ENCODE measurements around the gene OR52N1.

The OR52N1 gene

GRCh38 chr11:5791165-5791564, at the start of gene OR52N1:
TSS of gene OR52N1 (minus strand) at chr11:5791265. CDS start at chr11:5788816, 2,449 bp downstream.
- DNase-seq (ENCODE audit: low spot score): no peak

GRCh38 chr11:5837695-5838094, 46.6 kb upstream of the OR52N1 start:
- DNase-seq (ENCODE audit: low spot score): no peak

DNA sequence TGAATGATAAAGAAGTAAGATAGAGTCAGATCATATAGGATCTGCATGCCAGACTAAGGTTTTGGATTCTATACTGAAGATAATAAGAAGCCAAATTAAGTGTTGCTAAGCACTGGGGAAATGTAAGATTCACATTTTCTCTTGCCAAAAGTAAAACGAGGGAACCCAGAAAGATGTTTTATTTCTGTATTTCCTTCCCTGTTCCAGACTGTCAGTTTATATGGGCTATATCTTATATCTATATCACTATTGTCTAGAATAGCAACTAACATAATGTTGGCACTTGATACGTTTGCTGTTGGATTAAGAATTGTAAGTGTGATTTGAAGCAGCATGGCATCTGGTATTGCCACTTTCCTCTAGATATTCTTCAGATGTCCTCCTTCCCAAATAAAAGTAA, 42.4 kb upstream of the OR52N1 start:
- DNase-seq (ENCODE audit: low spot score): no peak

DNA sequence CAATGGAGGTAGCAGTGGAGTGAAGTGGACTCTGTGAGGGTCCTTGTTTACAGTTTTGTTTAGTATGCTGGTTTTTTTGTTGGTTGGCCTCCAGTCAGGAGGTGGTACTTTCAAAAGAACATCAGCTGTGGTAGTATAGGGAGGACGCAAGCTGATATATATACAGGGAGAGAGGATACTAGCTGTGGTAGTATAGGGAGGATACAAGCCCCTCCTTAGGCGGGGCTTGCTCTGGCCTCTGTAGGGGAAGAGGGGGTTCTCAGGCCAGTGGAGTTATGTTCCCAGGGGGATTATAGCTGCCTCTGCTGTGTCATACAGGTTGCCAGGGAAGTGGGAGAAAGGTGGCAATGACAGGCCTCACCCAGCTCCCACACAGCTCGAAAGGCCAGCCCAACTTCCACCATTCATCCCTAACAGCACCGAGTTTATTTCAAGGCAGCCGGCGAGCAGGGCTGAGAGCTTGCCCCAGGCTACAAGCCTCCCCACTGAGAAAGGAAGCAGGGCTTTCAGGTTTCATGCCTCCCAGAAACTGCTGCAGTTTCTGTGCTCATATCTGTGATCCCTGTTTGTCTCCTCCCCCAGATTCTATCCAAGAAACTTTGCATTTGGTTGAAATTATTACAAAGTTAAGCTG, 40.2 kb upstream of the OR52N1 start:
- DNase-seq (ENCODE audit: low spot score): no peak

DNA sequence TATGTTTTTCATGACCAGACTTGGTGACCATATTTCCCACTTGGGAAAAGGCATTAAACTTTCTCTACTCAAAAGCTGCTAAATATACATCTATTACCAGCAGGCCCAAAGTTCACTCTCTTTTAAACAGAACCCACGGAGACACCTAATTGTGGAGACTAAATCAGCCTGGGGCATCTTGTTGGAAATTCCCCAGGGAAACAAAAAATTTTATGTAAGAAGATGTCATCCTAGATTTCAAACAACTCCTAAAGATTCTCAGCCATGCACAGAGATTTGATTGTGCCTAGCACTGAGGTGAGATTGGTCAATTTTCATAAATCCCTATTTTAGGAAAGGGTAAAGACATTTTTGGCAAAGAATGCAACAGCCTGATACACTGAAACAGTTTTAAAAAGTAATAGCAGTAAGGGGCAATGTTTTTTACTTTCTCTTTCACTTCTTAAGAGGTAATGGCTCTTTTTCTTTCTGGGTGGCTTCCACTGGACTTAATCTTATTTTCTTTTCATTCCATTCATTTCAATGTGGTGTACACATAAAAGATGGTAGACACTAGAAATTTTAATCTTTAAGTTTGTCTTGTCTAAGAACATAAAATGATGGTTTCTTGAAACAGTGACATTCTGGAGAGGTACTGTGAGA, 27.3 kb upstream of the OR52N1 start:
- no peak for DNase-seq (ENCODE audit: low spot score)

GRCh38 chr11:5815534-5815933, 24.5 kb upstream of the OR52N1 start:
- DNase-seq (ENCODE audit: low spot score): no peak

- DNase-seq (ENCODE audit: low spot score): no peak
These were observed 19.1 kb upstream of the OR52N1 start for GRCh38 chr11:5809905-5810795.

DNA sequence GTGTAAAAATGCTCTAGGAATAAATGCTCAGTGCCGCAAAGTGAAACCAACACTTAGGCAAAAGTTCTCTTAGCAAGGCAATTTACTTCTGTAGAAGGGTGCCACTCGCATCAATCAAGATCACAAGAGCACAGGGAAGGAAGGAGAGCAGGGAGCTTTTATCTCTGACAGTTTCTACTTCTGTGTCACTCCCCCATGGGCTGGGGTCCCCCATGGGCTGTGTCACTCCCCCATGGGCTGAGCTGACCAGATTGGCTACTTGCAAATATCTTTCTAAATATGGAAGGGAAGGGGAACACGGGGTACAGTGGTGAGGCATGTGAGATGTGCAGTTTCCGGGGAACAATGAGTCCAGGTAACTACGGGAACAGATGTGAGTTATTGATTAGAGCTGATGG, 18.1 kb upstream of the OR52N1 start:
- DNase-seq (ENCODE audit: low spot score): no peak

DNA sequence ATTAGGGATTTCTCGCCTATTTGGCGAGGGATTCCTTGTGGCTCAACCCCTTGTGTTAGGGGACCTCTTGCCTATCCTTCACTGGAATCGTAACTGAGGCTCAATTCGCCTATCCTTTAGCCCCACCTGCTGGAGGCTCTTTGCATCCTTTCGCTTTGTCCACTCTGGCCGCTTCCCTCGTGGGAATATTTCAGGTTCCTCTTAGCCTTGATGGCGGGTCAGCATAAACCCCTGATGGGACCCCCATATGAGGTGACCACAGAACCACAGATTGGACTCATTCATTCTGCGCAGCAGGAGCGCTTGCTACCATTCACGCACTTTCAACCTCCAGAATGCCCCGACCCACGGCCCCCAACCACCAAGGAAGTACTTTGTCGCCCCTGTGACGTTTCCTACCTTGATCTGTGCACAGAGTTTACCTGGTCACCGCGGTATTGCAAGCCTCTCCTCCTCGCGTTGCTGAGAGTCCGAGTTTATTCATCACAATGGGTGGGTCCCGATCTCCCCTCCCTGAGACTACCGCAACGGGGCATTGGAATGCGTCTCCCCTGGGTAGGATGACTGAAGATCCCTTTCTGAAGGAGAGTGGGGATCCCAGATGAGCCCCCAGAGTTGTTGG, 17.5 kb upstream of the OR52N1 start, which contains the start of gene OR52N2:
Gene OR52N2 (plus strand): TSS at position 425 of the 622 bp plus-strand sequence. CDS start 11,412 bp downstream, outside the sequence.
- peak; percentile 74 for DNase-seq (ENCODE audit: low spot score)

DNA sequence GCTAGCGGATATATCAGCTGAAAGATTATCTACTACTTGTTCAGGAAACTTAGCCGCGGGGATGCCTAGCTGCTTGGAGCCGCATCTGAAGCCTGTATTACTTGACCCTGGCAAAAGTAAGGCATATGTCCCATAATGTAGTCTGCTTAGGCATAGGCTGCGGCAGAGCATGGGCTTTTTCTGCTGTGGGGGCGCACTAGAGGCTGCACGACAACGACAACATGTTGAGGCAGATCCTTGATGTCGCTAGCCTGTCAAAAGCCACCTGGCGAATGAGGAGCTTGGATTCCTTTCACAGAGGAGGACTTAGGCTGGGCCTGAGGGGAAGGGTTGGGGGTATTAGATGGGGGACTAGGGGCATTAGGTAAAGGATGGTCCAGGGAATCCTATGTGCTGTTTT, 16.5 kb upstream of the OR52N1 start:
- no peak for DNase-seq (ENCODE audit: low spot score)

DNA sequence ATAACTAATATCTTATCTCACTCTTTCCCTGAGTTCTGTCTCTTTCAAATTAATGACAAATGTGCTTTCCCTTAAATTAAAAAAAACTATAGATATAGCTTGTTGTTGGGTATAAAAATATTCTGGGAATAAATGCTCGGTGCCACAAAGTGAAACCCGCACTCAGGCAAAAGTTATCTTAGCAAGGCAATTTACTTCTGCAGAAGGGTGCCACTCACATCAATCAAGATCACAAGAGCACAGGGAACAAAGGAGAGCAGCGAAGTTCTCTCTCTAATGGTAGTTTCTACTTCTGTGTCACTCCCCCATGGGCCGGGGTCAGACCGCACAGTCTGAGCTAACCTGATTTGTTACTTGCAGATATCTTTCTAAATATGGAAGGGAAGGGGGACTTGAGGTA, 12.9 kb upstream of the OR52N1 start:
- no peak for DNase-seq (ENCODE audit: low spot score)

- DNase-seq (ENCODE audit: low spot score): no peak
These were observed 5.5 kb upstream of the OR52N1 start for GRCh38 chr11:5796541-5796940.

DNA sequence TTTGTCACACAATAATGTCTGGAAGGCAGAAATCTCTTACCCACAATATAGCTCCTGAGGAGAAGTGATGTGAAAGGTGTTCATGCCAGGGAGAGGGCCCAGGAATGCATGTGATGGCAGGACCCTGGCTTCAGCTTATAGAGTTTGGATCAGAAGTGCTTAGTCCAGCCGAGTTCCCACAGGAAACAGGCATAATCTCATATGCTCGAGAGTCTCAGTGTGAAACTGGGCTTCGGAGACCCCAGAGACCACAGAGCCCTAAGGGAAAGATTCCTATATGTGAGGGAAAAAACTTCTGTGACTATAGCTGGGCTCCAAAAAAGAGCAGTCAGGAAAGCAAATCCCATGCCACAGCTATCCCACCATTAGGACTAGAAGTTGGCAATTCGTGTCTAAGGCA, 7.8 kb downstream of the OR52N1 start, which contains the start of gene OR52N5:
Gene OR52N5 (minus strand): TSS at position 101 of the 400 bp plus-strand sequence. CDS start 4,721 bp downstream, outside the sequence.
- no peak for DNase-seq (ENCODE audit: low spot score)

GRCh38 chr11:5767056-5767455, 24.0 kb downstream of the OR52N1 start:
- DNase-seq (ENCODE audit: low spot score): no peak

- no peak for DNase-seq (ENCODE audit: low spot score)
These were observed 37.1 kb downstream of the OR52N1 start, which contains the start of gene OR52N4 for GRCh38 chr11:5753943-5754342. TSS of gene OR52N4 (plus strand) at chr11:5754243. CDS start at chr11:5754741, 498 bp downstream.

DNA sequence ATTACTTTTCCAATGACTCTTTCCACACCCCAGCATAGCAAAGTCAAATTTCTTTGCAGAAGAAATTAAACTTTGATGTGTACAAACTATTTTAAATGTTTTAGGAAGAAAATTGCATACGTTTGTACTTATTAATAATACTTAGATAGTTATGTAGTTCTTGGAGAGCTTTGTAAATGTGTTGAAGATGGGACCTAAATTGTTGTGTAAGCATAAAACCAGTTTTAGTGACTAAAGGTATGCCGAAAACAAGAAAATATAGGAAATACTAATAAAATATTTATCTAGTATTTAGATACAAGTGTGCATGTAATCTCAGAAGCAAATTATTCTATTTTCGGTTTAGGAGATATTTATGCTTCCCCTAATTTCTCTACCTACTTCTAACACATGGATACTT, 41.2 kb downstream of the OR52N1 start:
- DNase-seq (ENCODE audit: low spot score): no peak

- DNase-seq (ENCODE audit: low spot score): no peak
These were observed 44.5 kb downstream of the OR52N1 start for GRCh38 chr11:5746614-5747013.

DNA sequence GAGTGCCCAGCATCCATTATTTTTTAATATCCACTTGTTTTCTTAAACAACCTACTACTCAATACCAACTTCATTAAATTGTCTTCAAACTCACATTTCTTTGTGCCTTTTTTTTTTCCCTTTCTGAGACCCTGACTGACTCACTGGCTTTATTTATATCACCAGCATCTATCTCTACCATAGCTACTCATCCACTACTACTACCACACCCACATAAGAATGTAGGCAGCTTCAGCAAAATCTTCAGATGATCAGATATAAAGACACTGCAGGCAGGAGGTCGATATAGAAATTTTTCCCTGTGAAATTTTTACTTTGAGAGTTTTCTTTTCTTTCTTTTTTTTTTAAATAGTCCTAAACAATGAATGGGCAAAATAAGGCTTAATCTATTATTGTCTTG, 52.6 kb downstream of the OR52N1 start:
- DNase-seq (ENCODE audit: low spot score): no peak

DNA sequence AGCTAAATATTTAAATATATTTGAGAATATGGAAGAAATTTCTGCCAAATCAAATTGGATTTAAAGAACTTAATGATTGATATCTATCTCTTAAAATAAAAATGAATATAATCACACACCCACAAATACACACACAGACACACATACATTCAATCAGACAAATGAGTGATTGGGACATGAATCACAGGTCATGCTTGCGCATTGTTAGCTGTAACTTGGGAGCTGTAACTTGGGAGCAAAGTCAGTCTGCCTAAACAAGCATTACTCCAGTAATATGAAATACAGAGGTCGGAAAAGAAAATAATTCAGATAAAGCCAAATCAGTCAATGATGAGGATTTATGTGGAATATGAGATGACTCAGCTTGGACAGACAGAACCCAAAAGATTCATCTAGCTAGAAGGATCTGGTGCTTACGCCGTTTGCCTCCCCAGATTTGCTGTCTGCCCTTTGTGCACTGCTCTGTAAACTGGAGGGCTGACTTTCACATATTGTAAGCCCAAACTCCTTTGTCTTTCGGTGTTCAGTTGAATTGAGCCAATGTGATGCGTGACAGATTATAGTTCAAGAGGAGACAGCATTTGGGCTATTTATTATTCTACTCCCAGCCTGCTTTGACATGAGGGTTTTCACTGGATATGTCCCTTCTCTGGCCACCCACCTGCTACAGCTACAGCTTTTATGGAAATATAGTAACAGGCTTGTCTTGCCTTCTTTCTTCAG, 53.2 kb downstream of the OR52N1 start:
- DNase-seq (ENCODE audit: low spot score): no peak

GRCh38 chr11:5737091-5737490, 54.0 kb downstream of the OR52N1 start:
- no peak for DNase-seq (ENCODE audit: low spot score)

Measured in AG20443 (cell line).